ENCODE measurements around the gene IL22. TPM values are rescaled to one million over a fixed set of nuclear protein-coding genes. Genes with fewer than 3 reads are reported as not detected.

The IL22 gene
- total RNA-seq, 1 donor from 2014 or later: not detected

DNA sequence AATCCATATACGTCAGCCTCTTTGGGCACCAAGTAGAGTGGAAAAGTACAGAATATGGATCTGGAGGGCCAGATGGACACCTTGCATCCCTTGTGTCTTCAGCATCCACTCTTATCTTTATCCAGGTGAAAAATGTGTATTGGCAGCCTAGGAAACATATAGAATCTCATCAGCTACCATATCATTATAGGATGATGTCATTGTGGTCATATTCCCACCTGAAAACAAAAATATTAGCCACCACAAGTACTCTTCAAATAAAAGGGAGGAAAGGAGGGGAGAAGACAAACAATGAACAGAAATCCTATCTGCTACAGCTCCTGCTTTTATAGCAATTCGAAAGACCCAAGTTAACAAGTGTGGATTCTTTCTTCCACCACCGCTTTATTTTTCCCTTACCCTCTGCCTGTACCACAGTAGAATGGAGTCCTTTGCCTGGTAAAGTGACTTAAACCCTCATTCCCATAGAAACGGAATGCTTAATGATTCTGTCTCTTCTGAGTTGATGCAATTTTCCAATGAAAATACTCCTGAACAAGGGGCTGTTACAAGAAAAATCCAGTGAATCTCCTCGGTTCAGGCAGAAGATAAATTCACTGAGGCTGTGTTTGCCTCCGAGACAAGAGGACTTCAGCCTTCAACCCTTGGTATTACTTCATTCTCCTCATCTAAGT is 14.0 kb downstream of the IL22 start:
- DNase-seq (ENCODE audit: low spot score): no peak
- Mint-ChIP-seq H3K36me3 (ENCODE audit: low read depth, unreplicated experiment) (no peaks in the 10 kb centered on the region), H3K27ac (ENCODE audit: unreplicated experiment) (no peak overlapping the region), H3K9me3 (ENCODE audit: unreplicated experiment) (no peaks in the 10 kb centered on the region), H3K27me3 (ENCODE audit: unreplicated experiment) (peaks cover 2% of the 10 kb centered on the region), H3K4me3 (ENCODE audit: unreplicated experiment) (no peak overlapping the region), H3K4me1 (ENCODE audit: unreplicated experiment) (no peaks in the 10 kb centered on the region)
- TF ChIP-seq, protein P1, sequence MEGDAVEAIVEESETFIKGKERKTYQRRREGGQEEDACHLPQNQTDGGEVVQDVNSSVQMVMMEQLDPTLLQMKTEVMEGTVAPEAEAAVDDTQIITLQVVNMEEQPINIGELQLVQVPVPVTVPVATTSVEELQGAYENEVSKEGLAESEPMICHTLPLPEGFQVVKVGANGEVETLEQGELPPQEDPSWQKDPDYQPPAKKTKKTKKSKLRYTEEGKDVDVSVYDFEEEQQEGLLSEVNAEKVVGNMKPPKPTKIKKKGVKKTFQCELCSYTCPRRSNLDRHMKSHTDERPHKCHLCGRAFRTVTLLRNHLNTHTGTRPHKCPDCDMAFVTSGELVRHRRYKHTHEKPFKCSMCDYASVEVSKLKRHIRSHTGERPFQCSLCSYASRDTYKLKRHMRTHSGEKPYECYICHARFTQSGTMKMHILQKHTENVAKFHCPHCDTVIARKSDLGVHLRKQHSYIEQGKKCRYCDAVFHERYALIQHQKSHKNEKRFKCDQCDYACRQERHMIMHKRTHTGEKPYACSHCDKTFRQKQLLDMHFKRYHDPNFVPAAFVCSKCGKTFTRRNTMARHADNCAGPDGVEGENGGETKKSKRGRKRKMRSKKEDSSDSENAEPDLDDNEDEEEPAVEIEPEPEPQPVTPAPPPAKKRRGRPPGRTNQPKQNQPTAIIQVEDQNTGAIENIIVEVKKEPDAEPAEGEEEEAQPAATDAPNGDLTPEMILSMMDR (IDR thresholded peaks at IDR 0.05; ENCODE audit: unreplicated experiment): no peak

DNA sequence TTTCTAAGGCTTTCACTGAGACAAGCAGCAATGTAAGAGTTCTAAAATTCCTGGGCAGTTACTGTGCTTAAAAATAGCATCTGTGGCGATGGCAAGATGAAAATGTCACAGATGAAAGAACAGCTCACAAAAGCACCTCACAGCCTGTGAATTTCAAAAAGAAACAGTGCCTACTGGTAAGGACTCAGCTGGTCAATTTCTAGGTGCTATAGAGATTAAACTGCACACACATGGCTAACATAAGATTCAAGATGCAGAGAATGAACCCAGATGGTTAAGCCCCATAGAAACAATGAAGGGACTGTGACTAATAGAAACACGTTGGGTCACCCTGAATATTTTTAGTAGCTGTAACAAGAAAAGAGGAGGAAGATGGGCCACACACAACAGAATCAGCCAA is 15.8 kb downstream of the IL22 start:
- TF ChIP-seq, protein P1 (IDR thresholded peaks at IDR 0.05; ENCODE audit: unreplicated experiment): no peak
- H3K27ac Mint-ChIP-seq (ENCODE audit: unreplicated experiment): no peak overlapping the region
- DNase-seq (ENCODE audit: low spot score): no peak

DNA sequence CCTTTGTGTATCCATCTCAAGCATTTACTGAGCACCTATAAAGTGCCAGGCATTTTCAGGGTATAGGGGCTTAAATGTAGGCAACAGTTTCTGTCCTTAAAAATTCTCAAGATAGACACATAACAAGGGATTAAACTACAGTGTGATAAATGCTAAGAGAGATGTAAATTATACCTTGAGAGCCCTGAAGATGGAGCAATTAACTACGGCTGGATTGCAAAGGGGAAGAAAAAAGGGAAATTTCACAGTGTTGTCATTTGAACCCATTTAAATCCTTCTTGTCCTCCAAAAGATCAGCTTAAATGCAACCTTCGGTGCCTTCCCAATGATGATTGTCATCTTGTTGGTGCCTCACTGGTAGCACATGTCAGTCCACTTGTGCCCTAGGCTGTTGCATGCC is 16.3 kb downstream of the IL22 start:
- Mint-ChIP-seq H3K4me3 (ENCODE audit: unreplicated experiment) (no peak overlapping the region), H3K4me1 (ENCODE audit: unreplicated experiment) (no peaks in the 10 kb centered on the region), H3K36me3 (ENCODE audit: low read depth, unreplicated experiment) (no peaks in the 10 kb centered on the region), H3K9me3 (ENCODE audit: unreplicated experiment) (no peaks in the 10 kb centered on the region), H3K27ac (ENCODE audit: unreplicated experiment) (no peak overlapping the region), H3K27me3 (ENCODE audit: unreplicated experiment) (peaks cover 4% of the 10 kb centered on the region)
- no peak for DNase-seq (ENCODE audit: low spot score)
- TF ChIP-seq, protein P1 (IDR thresholded peaks at IDR 0.05; ENCODE audit: unreplicated experiment): no peak

More for the DNA sequence above, 15.8 kb downstream of the IL22 start:
- Mint-ChIP-seq H3K27me3 (ENCODE audit: unreplicated experiment) (peaks cover 4% of the 10 kb centered on the region), H3K4me3 (ENCODE audit: unreplicated experiment) (no peak overlapping the region), H3K9me3 (ENCODE audit: unreplicated experiment) (no peaks in the 10 kb centered on the region), H3K36me3 (ENCODE audit: low read depth, unreplicated experiment) (no peaks in the 10 kb centered on the region), H3K4me1 (ENCODE audit: unreplicated experiment) (no peaks in the 10 kb centered on the region)

DNA sequence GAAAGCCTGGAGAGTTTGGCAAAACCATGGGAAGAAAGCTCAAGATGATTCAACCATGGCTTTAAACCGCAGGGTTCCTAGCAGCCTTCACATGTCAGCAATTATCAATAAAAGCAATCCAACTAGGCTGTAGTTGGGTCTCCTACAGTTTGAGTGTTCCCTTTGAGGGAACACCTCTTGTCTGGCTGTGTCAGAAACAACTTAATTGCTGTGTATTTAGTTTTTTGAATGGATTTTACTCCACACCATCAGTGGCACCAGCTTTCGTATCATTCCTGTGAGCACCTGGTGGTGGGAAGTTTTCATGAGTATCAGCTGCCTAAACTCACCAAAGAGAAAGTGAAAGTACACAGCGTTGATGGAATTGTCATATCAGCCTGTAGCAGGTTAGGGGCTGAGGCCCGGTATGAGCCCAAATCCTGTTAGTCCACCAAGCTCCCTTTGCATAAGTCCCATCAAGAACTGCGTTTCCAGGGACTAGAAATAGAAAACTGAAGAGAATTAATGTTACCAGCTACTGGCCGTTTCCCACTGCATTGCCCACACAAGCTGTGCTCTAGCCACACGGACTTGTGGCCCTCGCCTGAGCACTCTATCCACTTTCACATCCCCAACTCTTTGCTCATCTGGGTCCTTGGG is 16.9 kb downstream of the IL22 start:
- TF ChIP-seq, protein P1 (IDR thresholded peaks at IDR 0.05; ENCODE audit: unreplicated experiment): no peak
- H3K4me3 Mint-ChIP-seq (ENCODE audit: unreplicated experiment): no peak overlapping the region
- H3K9me3 Mint-ChIP-seq (ENCODE audit: unreplicated experiment): no peaks in the 10 kb centered on the region
- DNase-seq (ENCODE audit: low spot score): no peak
- H3K4me1 Mint-ChIP-seq (ENCODE audit: unreplicated experiment): no peaks in the 10 kb centered on the region
- H3K27ac Mint-ChIP-seq (ENCODE audit: unreplicated experiment): no peak overlapping the region
- H3K27me3 Mint-ChIP-seq (ENCODE audit: unreplicated experiment): peaks cover 4% of the 10 kb centered on the region
- H3K36me3 Mint-ChIP-seq (ENCODE audit: low read depth, unreplicated experiment): no peaks in the 10 kb centered on the region

DNA sequence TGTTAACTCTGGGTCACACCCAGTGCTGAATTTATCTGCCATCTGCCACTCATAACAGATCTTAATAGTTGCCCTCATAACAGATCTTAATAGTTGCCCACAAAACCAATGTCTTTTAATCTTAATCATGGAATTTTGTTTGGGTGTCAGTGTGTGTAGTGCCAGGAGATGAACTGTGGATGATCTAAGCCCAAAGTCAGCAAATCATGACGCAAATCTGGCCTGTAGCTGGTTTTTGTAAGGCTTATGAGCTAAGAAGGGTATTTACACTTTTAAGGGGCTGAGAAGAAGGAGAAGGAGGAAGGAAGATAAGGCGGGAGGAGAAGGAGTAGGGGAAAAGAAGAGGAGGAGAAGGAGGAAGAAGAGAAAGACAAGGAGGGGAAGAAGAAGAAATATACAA is 17.8 kb downstream of the IL22 start:
- H3K4me3 Mint-ChIP-seq (ENCODE audit: unreplicated experiment): no peak overlapping the region
- H3K27ac Mint-ChIP-seq (ENCODE audit: unreplicated experiment): no peak overlapping the region
- peaks cover 4% of the 10 kb centered on the region for H3K27me3 Mint-ChIP-seq (ENCODE audit: unreplicated experiment)
- no peaks in the 10 kb centered on the region for H3K4me1 Mint-ChIP-seq (ENCODE audit: unreplicated experiment)
- no peak for DNase-seq (ENCODE audit: low spot score)
- H3K36me3 Mint-ChIP-seq (ENCODE audit: low read depth, unreplicated experiment): no peaks in the 10 kb centered on the region
- TF ChIP-seq, protein P1 (IDR thresholded peaks at IDR 0.05; ENCODE audit: unreplicated experiment): no peak
- no peaks in the 10 kb centered on the region for H3K9me3 Mint-ChIP-seq (ENCODE audit: unreplicated experiment)
